Bronchial epithelial cell (primary cell): ENCODE measurements around the gene SMIM27. TPM values are rescaled to one million over a fixed set of nuclear protein-coding genes. Genes with fewer than 3 reads are reported as not detected.
"Not testable (repeated sequence)": the region's sequence is repeated elsewhere in the genome, so short reads cannot be mapped to it uniquely, and the experiment has no call there.

Source experiments
- DNase-seq: peaks from one replicate; pipeline ENCODE4 v3.0.0-alpha.2; 2010; ENCODE audit warnings: low read depth
- FAIRE-seq: peaks from 2 replicates; lab custom pipeline; 2011; peaks lifted over from hg19 to GRCh38; lab: Jason Lieb, UNC
- H3K27me3 ChIP-seq: 2 replicates; pipeline ENCODE4 v1.5.1; 2011; ENCODE audit warnings: low read length; ENCODE audit not compliant: control insufficient read depth, insufficient read depth
- H3K36me3 ChIP-seq: 2 replicates; pipeline ENCODE4 v1.5.1; 2011; ENCODE audit warnings: low read length; ENCODE audit not compliant: control insufficient read depth, insufficient read depth
- H3K4me3 ChIP-seq: 2 replicates; pipeline ENCODE4 v1.5.1; 2011; ENCODE audit warnings: mild to moderate bottlenecking, low read depth, low read length, control low read depth
- total RNA-seq: library from RNA; depleted of rRNA; stranded (reverse); fragments of >200 nt; gene quantifications from 2 replicates; pipeline ENCODE4 v1.2.1, GENCODE V29; 2014
- TF ChIP-seq, protein P1 (sequence below): IDR thresholded peaks from 2 replicates; pipeline ENCODE4 v1.5.1; 2011; ENCODE audit warnings: mild to moderate bottlenecking, moderate library complexity, low read length, control low read depth, inconsistent platforms; ENCODE audit not compliant: insufficient read depth, severe bottlenecking

Gene SMIM27
- total RNA-seq, 1 donor from 2014 or later, result 1.3 TPM

DNA sequence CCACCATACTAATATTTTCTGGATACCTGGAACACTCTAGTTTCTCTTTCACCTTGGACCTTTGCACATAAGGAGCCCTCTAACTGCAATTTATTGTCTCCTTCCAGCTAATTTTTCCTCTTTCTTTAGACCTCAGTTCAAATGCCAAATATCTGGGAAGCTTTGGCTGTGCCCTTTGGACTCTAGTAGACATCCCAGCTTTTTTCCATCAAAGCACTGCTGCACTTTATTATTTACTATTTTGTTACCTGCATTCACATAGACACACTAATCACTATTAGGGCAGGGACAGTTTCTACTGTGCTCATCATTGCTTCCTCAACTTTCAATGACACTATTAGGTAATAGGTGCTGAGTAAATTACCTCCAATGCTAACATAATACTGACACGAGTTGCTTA, 28.2 kb upstream of the SMIM27 start:
- DNase-seq, result no peak
- no peaks in the 10 kb centered on the region for H3K36me3 ChIP-seq
- H3K27me3 ChIP-seq, result no peaks in the 10 kb centered on the region
- no peak for FAIRE-seq
- TF ChIP-seq, protein P1, sequence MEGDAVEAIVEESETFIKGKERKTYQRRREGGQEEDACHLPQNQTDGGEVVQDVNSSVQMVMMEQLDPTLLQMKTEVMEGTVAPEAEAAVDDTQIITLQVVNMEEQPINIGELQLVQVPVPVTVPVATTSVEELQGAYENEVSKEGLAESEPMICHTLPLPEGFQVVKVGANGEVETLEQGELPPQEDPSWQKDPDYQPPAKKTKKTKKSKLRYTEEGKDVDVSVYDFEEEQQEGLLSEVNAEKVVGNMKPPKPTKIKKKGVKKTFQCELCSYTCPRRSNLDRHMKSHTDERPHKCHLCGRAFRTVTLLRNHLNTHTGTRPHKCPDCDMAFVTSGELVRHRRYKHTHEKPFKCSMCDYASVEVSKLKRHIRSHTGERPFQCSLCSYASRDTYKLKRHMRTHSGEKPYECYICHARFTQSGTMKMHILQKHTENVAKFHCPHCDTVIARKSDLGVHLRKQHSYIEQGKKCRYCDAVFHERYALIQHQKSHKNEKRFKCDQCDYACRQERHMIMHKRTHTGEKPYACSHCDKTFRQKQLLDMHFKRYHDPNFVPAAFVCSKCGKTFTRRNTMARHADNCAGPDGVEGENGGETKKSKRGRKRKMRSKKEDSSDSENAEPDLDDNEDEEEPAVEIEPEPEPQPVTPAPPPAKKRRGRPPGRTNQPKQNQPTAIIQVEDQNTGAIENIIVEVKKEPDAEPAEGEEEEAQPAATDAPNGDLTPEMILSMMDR, result no peak
- H3K4me3 ChIP-seq, result no peak overlapping the region

GRCh38 chr9:32524558-32524891, 27.6 kb upstream of the SMIM27 start:
- not testable (repeated sequence) for DNase-seq, H3K36me3 ChIP-seq, H3K27me3 ChIP-seq, H3K4me3 ChIP-seq, FAIRE-seq

GRCh38 chr9:32524892-32525708, 27.0 kb upstream of the SMIM27 start:
- DNase-seq, result peak; percentile 73

DNA sequence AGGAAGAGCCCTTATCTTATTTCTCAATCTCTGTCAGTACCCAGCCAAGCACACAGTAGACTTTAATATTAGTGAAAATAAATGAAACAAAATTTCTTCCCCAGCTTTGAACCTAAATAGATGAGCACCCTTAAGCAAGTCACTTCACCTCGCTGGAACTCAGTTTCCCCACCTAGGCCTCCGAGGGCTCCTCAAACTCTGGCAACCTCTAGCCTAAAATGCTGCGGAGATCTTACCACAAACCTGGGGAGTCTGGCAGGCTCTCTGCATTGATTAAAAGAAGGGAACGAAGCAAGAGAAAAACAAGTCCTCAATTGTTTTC, 26.5 kb upstream of the SMIM27 start:
- Histone ChIP-seq H3K36me3 (no peaks in the 10 kb centered on the region), H3K27me3 (no peaks in the 10 kb centered on the region), H3K4me3 (peak overlapping the region; percentile 64)
- FAIRE-seq, result no peak
- no peak for DNase-seq
- TF ChIP-seq, protein P1, result no peak

More at GRCh38 chr9:32524892-32525708, 27.0 kb upstream of the SMIM27 start:
- no peaks in the 10 kb centered on the region for H3K27me3 ChIP-seq
- H3K4me3 ChIP-seq, result peak overlapping the region; percentile 64
- TF ChIP-seq, protein P1, result no peak
- no peaks in the 10 kb centered on the region for H3K36me3 ChIP-seq
- FAIRE-seq, result no peak

DNA sequence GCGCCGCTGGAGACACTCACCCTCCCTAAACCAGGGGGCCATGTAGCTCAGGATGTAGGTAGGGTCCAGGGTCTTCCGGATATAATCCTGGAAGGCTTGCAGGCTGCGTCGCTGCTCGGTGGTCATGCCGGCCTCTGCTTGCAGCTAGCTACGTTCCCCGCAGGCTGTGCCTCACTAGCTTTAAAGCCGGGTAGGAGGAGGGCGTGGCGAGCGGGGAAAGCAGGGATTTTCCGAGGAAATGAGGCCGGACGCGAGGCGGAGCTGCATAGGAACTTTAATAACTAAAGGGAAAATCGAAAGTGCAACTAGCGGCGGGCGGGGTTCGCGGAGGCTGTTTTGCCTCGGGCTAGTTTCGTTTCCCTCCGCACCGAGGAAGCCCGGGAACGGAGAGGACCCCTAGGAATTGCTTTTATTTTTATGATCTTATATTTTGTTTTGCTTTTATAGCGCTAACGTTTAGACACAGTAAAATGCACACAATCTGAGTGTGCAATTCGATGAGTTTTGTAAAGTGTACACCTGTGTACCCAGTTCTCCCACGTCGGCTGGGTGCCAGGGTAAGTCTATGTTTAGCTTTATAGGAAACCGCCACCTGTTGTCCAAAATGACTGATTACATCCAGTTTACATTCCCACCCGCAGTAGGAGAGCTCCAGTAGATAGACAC, 26.0 kb upstream of the SMIM27 start, which contains the start of gene RIGI:
Gene RIGI (minus strand): TSS at position 156 of the 666 bp plus-strand sequence. CDS start 30 bp downstream, at position 126.
- H3K4me3 ChIP-seq, result peak within 1 kb of the TSS; percentile 64
- no peak for FAIRE-seq
- no peaks in the 10 kb centered on the region for H3K27me3 ChIP-seq
- H3K36me3 ChIP-seq, result no peaks in the 10 kb centered on the region
- DNase-seq, result peak; percentile 86
- TF ChIP-seq, protein P1, result peak; percentile 43

GRCh38 chr9:32526707-32527048, 25.4 kb upstream of the SMIM27 start:
- TF ChIP-seq, protein P1, result no peak
- FAIRE-seq (no peak), DNase-seq (no peak)
- Histone ChIP-seq H3K4me3 (peak overlapping the region; percentile 64), H3K36me3 (no peaks in the 10 kb centered on the region), H3K27me3 (no peaks in the 10 kb centered on the region)
